HG02642 (cell line): ENCODE measurements around the gene ZMIZ1.
A peak's percentile ranks its signal among the peaks of the same experiment; 100 is the strongest.

Experiments
- ATAC-seq: cut with Tn5 transposase; IDR thresholded peaks from one replicate; pipeline ENCODE4 v1.9.1; 2021; ENCODE audit warnings: mild to moderate bottlenecking; ENCODE audit not compliant: unreplicated experiment, poor library complexity

Gene ZMIZ1

DNA sequence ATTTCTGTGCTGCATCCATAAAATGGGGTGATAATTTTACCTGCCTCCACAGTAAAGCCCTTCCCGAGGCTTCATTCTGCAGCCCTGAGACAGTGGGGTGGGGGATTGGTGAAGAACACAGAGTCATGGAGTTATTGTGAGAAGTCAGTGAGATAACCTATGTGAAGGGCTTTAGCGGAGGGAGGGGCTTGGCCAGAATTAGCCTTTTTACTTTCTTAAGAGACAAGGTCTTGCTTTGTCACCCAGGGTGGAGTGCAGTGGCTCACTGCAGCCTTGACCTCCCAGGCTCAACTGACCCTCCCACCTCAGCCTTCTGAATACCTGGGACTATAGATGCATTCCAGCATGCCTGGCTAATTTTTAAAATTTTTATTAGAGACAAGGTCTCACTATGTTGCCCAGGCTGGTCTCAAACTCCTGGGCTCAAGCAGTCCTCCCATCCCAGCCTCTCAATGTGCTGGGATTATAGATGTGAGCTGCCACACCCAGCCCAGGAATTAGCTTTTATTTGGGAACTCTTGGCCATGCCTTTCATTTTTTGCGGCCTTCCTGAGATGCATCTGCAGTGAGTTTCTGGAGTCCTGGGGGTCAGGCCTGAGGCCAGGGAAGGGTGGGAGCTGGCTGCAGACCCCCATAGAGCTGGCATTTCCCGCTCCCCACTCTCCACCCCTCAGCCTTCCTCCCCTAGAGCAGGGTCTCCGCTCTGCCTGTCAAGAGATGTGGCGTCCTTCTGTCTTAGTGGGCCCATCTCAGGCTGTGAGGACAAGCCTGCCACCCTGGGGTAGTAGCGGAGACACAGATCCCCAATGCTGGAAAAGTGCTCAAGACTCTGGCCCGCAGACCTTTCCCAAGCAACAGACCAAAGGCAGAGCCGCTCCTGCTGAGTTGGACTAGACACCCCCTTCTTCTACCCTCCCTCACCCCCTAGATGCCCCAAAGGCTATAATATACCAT lies 77.0 kb downstream of the ZMIZ1 start:
- ATAC-seq = no peak

DNA sequence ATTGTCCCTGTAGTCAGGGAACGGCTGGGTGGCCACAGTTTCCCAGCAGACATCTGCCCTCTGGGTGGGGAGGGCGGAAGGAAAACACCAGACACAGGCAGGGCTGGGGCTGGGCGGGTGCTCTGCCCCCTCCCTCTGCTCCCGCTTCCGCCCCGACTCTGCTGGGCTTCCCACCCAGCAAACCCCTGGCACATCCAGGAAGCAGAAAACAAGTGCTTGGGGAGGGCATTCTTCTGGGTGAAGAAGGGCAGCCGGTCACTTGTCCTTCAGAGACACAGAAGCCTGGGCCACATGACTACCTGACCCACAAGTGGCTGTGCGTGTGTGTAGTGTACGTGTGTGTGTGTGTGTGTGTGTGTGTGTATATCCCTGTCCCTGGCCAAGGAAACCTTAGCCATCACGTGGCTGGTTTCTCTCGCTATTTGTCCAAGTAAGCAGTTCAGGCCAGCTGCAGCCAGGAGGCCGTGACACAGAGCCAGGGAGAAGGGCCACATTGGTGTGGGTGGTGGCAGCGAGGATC lies 77.9 kb downstream of the ZMIZ1 start:
- no peak for ATAC-seq

GRCh38 chr10:79147306-79147705 lies 78.5 kb downstream of the ZMIZ1 start:
- ATAC-seq = no peak

- no peak for ATAC-seq
Observed at GRCh38 chr10:79147796-79148451, 79.2 kb downstream of the ZMIZ1 start.

GRCh38 chr10:79148452-79149344 lies 79.9 kb downstream of the ZMIZ1 start:
- no peak for ATAC-seq

DNA sequence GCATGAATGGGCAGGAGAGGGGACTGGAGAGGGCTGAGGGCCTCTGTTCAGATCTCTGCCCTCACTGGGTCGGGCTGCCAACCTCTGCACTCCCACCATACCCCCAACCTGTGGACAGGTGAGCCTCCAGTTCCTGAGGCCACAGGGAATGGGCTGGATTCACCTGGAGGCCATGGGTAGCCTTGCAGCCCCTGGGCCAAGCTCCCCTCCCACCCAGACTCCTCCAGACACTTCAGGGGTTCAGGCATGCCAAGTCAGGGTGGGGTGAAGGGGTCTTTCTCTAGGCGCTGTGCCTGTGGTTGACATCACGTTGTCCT lies 80.5 kb downstream of the ZMIZ1 start:
- ATAC-seq = no peak

DNA sequence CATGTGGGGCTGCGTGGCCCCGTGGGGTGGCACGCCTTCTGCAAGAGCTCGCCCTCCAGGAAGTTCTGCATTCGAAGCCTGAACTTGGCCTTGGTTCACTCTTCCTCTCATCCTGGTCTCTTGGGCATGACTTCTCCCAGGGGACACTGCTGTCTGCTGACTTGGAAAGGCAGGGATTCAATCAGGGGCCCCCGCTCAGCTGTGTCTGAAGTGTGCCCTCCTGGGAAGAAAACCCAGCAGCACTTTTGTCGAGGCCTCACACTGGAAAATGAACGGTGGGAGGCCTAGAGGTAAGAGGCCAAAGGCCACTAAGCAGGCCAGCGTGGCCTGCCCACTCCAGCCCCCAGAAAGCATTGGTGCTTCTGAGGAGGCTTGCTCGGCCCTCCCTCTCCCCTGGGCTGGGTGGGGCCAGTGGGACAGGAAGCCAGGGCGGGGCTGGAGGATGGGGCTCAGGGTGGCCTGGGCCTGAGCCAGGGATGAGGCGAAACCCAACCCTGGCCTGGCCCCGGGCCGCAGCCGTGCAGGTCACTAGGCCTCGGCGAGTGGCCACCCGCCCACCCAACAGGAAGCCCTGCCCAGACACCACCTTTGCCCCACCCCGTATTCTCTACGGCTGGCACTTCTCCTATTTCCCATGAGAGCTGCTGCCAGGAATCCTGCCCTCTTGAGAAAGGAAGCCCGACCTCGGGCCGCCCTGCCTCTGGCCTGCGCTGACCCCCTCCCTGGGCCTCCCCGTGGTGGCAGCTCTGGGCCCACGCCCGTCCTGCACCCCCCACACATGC lies 81.1 kb downstream of the ZMIZ1 start:
- peak; percentile 57 for ATAC-seq

DNA sequence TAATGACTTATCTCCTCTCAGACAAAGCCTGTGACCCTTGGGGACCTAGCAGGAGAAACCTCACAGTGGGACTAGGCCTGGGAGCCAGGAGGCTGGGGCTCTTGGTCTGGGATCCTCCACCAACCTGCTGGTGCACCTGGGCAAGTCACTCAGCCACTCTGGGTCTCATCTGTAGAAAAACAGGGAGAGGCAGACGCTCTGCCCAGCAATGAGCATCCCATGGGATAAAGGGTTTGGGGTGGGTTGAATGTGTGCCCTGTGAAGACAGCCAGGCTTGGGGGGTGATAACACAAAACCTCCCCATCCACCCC lies 81.6 kb downstream of the ZMIZ1 start:
- ATAC-seq = no peak

DNA sequence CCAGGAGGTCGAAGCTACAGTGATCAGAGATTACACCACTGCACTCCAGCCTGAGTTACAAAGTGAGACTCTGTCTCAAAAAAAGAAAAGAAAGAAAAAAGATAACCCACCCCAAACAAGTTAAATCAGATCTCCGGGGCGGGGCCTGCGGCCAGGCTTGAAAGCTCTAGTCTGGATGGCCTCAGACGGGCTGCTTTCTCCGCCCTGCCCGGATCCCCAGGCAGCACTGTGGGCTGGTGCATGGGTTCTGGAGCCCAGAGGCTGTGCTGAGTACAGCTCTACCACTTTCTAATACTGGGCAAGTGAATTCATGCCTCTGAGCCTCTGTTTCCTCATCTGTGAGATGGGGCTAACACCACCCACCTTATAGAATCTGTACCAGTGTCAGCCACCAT lies 83.7 kb downstream of the ZMIZ1 start:
- no peak for ATAC-seq

DNA sequence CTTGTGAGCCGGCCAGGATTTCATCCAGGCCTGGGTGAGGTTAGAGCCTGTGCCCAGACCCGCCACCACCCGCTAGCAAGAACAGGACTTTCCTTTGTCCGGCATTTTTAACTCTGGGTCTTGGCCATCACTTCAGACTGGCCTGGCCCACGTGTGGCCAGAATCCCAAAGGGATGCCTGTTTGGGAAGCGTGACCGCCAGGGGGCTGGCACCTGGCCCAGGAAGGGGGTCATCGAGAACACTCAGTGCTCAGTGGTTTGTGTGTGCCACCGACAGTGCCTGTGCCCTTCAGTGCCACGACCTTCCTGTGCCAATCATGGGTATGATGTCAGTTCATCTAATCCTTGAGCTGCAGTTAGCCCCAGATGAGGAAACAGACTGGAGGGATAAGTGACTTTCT lies 85.0 kb downstream of the ZMIZ1 start:
- ATAC-seq = no peak

- ATAC-seq = no peak
Observed at GRCh38 chr10:79155301-79156081, 86.7 kb downstream of the ZMIZ1 start.

DNA sequence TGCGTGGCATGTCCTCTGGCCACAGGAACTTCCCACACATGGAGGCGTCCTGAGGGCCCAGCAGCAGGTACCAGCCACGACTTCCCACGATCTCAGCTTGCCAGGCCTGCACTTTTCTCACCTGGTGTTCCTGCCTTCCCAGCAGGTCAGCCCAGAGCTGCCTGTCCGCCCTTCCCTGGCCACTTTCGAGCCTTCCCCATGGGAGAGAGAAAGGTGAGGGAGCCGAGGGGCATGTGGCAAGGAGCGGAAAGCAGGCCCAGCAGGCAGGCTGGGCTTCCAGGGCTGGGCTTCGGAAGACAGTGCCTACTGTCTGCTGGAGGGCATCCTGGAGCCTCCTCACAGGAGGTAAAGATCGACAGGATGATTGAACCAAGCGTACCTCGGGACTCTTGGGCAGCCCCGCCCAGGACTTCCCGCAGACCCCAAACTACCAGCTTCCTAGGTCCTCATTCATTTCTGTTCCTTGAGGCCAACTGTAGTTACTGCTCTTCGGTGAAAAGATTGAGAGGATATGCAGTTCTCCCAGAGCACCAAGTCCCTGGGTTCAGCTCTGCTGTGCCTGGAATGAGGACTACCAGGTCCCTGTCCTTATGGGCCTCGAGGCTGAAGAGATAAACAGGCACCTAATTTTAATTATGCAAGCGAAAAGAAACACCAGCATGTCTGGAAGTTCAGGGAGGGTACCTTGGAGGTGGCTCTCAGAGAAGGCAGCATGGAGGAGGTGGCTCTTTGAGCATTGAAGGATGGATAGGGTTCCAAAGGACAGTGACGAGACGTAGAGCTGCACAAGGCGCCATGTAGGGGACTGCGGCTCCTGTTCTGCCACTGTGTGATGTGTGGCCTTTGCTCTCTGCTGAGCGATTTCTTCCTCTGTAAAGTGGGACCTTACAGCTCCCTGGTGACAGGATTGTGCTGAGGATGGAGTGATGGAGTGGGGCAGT lies 87.8 kb downstream of the ZMIZ1 start:
- no peak for ATAC-seq

DNA sequence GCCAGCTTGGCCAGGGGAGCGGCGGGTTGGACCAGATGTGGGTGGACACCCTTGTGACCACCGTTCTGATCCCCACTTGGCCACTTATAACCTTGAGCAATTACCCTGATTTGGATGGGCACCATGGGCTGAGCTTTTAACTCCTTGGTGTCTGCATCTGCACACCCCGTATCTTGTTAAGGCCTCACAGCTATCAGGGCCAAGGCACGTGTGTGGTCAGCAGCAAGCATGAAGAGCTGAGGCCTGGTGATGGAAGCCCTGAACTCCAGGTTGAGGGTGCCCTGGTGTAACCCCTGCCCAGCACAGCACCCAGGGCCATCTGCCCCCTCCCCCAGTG lies 89.2 kb downstream of the ZMIZ1 start:
- ATAC-seq = no peak

- ATAC-seq = no peak
Observed at GRCh38 chr10:79158402-79159097, 89.8 kb downstream of the ZMIZ1 start.

- ATAC-seq = no peak
Observed at GRCh38 chr10:79159141-79159651, 90.4 kb downstream of the ZMIZ1 start.

DNA sequence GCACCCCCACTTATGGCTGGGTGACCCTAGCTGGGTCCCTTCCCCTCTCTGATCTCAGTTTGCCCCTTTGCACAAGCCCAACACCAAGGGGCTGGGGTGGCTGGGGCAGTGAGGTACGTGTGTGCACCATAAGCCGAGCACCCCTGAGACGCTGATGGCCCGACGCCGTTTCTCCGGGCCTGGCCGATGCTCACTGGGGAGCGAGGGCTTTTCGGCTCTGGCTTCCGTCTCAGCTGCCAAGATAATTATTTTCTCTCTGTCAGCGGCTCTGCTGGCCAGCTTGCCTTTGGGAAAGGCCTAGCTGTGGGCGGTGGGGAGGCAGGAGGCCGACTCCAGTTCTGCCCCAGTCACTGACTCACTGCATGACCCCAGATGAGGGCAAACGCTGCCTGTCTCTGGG lies 91.0 kb downstream of the ZMIZ1 start:
- ATAC-seq = no peak

- ATAC-seq = no peak
Observed at GRCh38 chr10:79160191-79160590, 91.4 kb downstream of the ZMIZ1 start.

GRCh38 chr10:79161557-79161956 lies 92.8 kb downstream of the ZMIZ1 start:
- no peak for ATAC-seq
